K562 (cell line): Measurements from ENCODE around the gene RTP3. TPM values are rescaled to one million over a fixed set of nuclear protein-coding genes. Genes with fewer than 3 reads are reported as not detected.
A peak's percentile ranks its signal among the peaks of the same experiment; 100 is the strongest.

Experiments used
- ATF1 ChIP-seq, 2 experiments: fragments of 450-650 bp in 1 of 2; IDR thresholded peaks; 2 replicates each; pipeline ENCODE4 v1.6.1; 2016; ENCODE audit warnings: missing compliant biosample characterization in 1 of 2, missing genetic modification characterization in 1 of 2
- BDP1 ChIP-seq: IDR thresholded peaks from 3 replicates; pipeline ENCODE4 v1.6.1; 2011; ENCODE audit not compliant: insufficient read length, insufficient read depth
- CAMTA2 ChIP-seq: fragments of 250-450 bp; sonication (Bioruptor Pico); conservative IDR thresholded peaks from 2 replicates; pipeline ENCODE4 v1.5.1; 2022
- CBFB ChIP-seq: sonication (generic); formaldehyde crosslinking; IDR thresholded peaks from 2 replicates; pipeline ENCODE4 v1.4.0; 2020; ENCODE audit warnings: mild to moderate bottlenecking, missing genetic modification reagents
- CGGBP1 ChIP-seq: fragments of 250-450 bp; sonication (Bioruptor Pico); IDR thresholded peaks from 2 replicates; pipeline ENCODE4 v1.9.0; 2021; ENCODE audit warnings: mild to moderate bottlenecking
- DMBX1 ChIP-seq: fragments of 250-450 bp; sonication (Bioruptor Pico); IDR thresholded peaks from 2 replicates; pipeline ENCODE4 v1.8.0; 2022; ENCODE audit warnings: inconsistent platforms, mild to moderate bottlenecking, moderate library complexity, borderline replicate concordance
- E2F4 ChIP-seq: sonication (generic); formaldehyde crosslinking; IDR thresholded peaks from 2 replicates; pipeline ENCODE4 v1.8.0; 2022; ENCODE audit warnings: mild to moderate bottlenecking, low read depth, missing genetic modification reagents
- E2F8 ChIP-seq: fragments of 450-650 bp; IDR thresholded peaks from 2 replicates; pipeline ENCODE4 v1.7.1; 2018; ENCODE audit warnings: mild to moderate bottlenecking, low read depth; ENCODE audit not compliant: partially characterized antibody
- FOXJ3 ChIP-seq: sonication (generic); formaldehyde crosslinking; IDR thresholded peaks from 2 replicates; pipeline ENCODE4 v1.4.0; 2020; ENCODE audit warnings: mild to moderate bottlenecking, missing genetic modification reagents
- GTF2E2 ChIP-seq: fragments of 200-800 bp; sonication (Bioruptor generic); IDR thresholded peaks from 2 replicates; pipeline ENCODE4 v1.6.1; 2016; ENCODE audit warnings: missing genetic modification characterization, missing compliant biosample characterization
- MCM3 ChIP-seq: fragments of 450-650 bp; IDR thresholded peaks from 2 replicates; pipeline ENCODE4 v1.6.1; 2016
- MECOM ChIP-seq: fragments of 250-450 bp; sonication (Bioruptor Pico); IDR thresholded peaks from 2 replicates; pipeline ENCODE4 v1.8.0; 2022; ENCODE audit warnings: inconsistent platforms
- MTF1 ChIP-seq: fragments of 250-450 bp; sonication (Bioruptor Pico); IDR thresholded peaks from 2 replicates; pipeline ENCODE4 v1.9.0; 2021; ENCODE audit warnings: moderate library complexity, mild to moderate bottlenecking, inconsistent platforms, borderline replicate concordance
- NR3C1 ChIP-seq: sonication (generic); formaldehyde crosslinking; IDR thresholded peaks from 2 replicates; pipeline ENCODE4 v1.8.1; 2022; ENCODE audit warnings: missing genetic modification reagents
- PURB ChIP-seq: sonication (generic); formaldehyde crosslinking; IDR thresholded peaks from 2 replicates; pipeline ENCODE4 v1.9.0; 2021; ENCODE audit warnings: low read depth, mild to moderate bottlenecking, missing genetic modification reagents
- RB1 ChIP-seq: fragments of 450-650 bp; IDR thresholded peaks from 2 replicates; pipeline ENCODE4 v1.6.1; 2017; ENCODE audit warnings: low read depth, mild to moderate bottlenecking
- RNF2 ChIP-seq: sonication (generic); IDR thresholded peaks from 2 replicates; pipeline ENCODE4 v1.6.1; 2016
- SIN3B ChIP-seq: fragments of 450-650 bp; IDR thresholded peaks from 2 replicates; pipeline ENCODE4 v1.6.1; 2017; ENCODE audit warnings: low read depth, mild to moderate bottlenecking, moderate library complexity
- ZFP1 ChIP-seq: fragments of 450-650 bp; formaldehyde crosslinking; IDR thresholded peaks from 2 replicates; pipeline ENCODE4 v1.4.0; 2020; ENCODE audit warnings: mild to moderate bottlenecking, mixed read lengths
- ZFX ChIP-seq: sonication (generic); formaldehyde crosslinking; IDR thresholded peaks from 2 replicates; pipeline ENCODE4 v1.8.0; 2022; ENCODE audit warnings: mild to moderate bottlenecking, missing genetic modification reagents, moderate library complexity
- ZNF436 ChIP-seq: fragments of 250-450, 450-650 bp; sonication (Bioruptor Pico); formaldehyde crosslinking; IDR thresholded peaks from 2 replicates; pipeline ENCODE4 v1.7.0; 2020; ENCODE audit warnings: mild to moderate bottlenecking
- ZNF583 ChIP-seq: fragments of 250-450 bp; sonication (Bioruptor Pico); IDR thresholded peaks from 2 replicates; pipeline ENCODE4 v1.4.0; 2020
- ZNF586 ChIP-seq: fragments of 450-650 bp; formaldehyde crosslinking; conservative IDR thresholded peaks from 2 replicates; pipeline ENCODE4 v1.4.0; 2020; ENCODE audit warnings: mild to moderate bottlenecking, moderate library complexity
- ZNF589 ChIP-seq: fragments of 200-800 bp; sonication (Bioruptor generic); IDR thresholded peaks from 2 replicates; pipeline ENCODE4 v1.6.1; 2016; ENCODE audit warnings: low read depth, missing genetic modification characterization, missing compliant biosample characterization
- ZNF696 ChIP-seq: fragments of 250-450 bp; sonication (Bioruptor Pico); conservative IDR thresholded peaks from 2 replicates; pipeline ENCODE4 v1.4.0; 2020; ENCODE audit warnings: mild to moderate bottlenecking, moderate library complexity
- ZNF707 ChIP-seq: fragments of 250-450 bp; sonication (Bioruptor Pico); conservative IDR thresholded peaks from 2 replicates; pipeline ENCODE4 v1.8.0; 2022; ENCODE audit warnings: inconsistent platforms, mild to moderate bottlenecking, moderate library complexity
- ZNF780A ChIP-seq: fragments of 250-450 bp; sonication (Bioruptor Pico); IDR thresholded peaks from 2 replicates; pipeline ENCODE4 v1.5.0; 2021; ENCODE audit warnings: mild to moderate bottlenecking
- polyA plus RNA-seq, 8 experiments: library from polyadenylated mRNA; depleted of rRNA in 4 of 8; stranded (reverse) in 5 of 8; unstranded in 3 of 8; fragments of >200 nt; fragmentation: Nextera tagmentation in 2 of 8; fragmentation: Illumina TruSeq in 1 of 8; extraction: Ambion mirVana in 2 of 8; extraction: Trizol in 1 of 8; gene quantifications; 2 replicates each; pipeline versions ENCODE4 v1.2.1 to v1.2.3, GENCODE V29; 2011 to 2014; ENCODE audit warnings: inconsistent platforms in 1 of 8, missing spikeins in 1 of 8
- total RNA-seq, 7 experiments: library from RNA; depleted of rRNA in 6 of 7; stranded (reverse); fragments of >200 nt in 6 of 7; fragmentation: Illumina TruSeq in 2 of 7; extraction: Trizol in 2 of 7; gene quantifications; 2 replicates each; pipeline versions ENCODE4 v1.2.1 to v1.2.3, GENCODE V29; 2011 to 2021; ENCODE audit warnings: low replicate concordance in 1 of 7

Gene RTP3
- total and polyA plus RNA-seq, 9 of the 15 experiments (the other 6 are each of a cell fraction or from before 2014, with no cell fraction given): not detected

- TF ChIP-seq RB1: peak; percentile 51; the same call in 1 of the 2 replicates
- TF ChIP-seq ATF1 (CRISPR knock-in tag; IDR thresholded peaks at IDR 0.05): no peak
- TF ChIP-seq ATF1 (tag; IDR thresholded peaks at IDR 0.05): peak; percentile 97
- TF ChIP-seq MTF1 (CRISPR knock-in tag): no peak
- TF ChIP-seq ZNF586 (CRISPR knock-in tag): no peak
- peak; percentile 9 for TF ChIP-seq BDP1
- no peak for TF ChIP-seq PURB (CRISPR knock-in tag)
- TF ChIP-seq ZNF436: no peak
- TF ChIP-seq E2F4 (CRISPR knock-in tag): no peak
- TF ChIP-seq CAMTA2: no peak
- peak; percentile 34; the same call in 1 of the 2 replicates for TF ChIP-seq CGGBP1 (CRISPR knock-in tag)
- no peak for TF ChIP-seq NR3C1 (CRISPR knock-in tag)
- peak; percentile 97 for TF ChIP-seq ZNF589 (CRISPR knock-in tag)
- no peak; the same call in 1 of the 2 replicates for TF ChIP-seq RNF2
- peak; percentile 30; the same call in 1 of the 2 replicates for TF ChIP-seq ZFX (CRISPR knock-in tag)
- TF ChIP-seq MCM3: no peak
- TF ChIP-seq ZFP1 (CRISPR knock-in tag): 0 out of 2 replicates have a peak, but pooled peaks have one; percentile 2
- TF ChIP-seq ZNF707 (CRISPR knock-in tag): no peak
- no peak for TF ChIP-seq FOXJ3
- peak; percentile 34; the same call in 1 of the 2 replicates for TF ChIP-seq ZNF696 (CRISPR knock-in tag)
- 0 out of 2 replicates have a peak, but pooled peaks have one; percentile 17 for TF ChIP-seq GTF2E2
- TF ChIP-seq ZNF583 (CRISPR knock-in tag): peak; percentile 69; the same call in 1 of the 2 replicates
- TF ChIP-seq ZNF780A (CRISPR knock-in tag): no peak
- no peak for TF ChIP-seq SIN3B
- TF ChIP-seq CBFB: no peak
- peak; percentile 98 for TF ChIP-seq DMBX1 (CRISPR knock-in tag)
- TF ChIP-seq MECOM: peak; percentile 92
- TF ChIP-seq E2F8: peak; percentile 77
Measured at GRCh38 chr3:46508850-46509591, 11.2 kb downstream of the RTP3 start (continued).
